WTC11 (cell line): ENCODE data around the gene CDH9. TPM values are rescaled to one million over a fixed set of nuclear protein-coding genes. Genes with fewer than 3 reads are reported as not detected.

Source experiments
- ATAC-seq: fragments of 200-7000 bp; cut with Tn5 transposase; 2 replicates; pipeline ENCODE4 v1.10.0; 2021; ENCODE audit warnings: mild to moderate bottlenecking, moderate library complexity
- CTCF ChIA-PET: fragments of 300-600 bp; sonication (Branson Sonifier 250); formaldehyde crosslinking; loops from one replicate; lab custom pipeline; 2021; ENCODE audit warnings: antibody characterized with exemption; lab: Charles Lee
- POLR2A ChIA-PET: fragments of 350-600 bp; sonication (Branson Sonifier 250); formaldehyde crosslinking; loops from one replicate; lab custom pipeline; 2021; ENCODE audit warnings: antibody characterized with exemption; lab: Charles Lee
- DNase-seq: peaks from one replicate; pipeline ENCODE4 v3.0.0; 2021; ENCODE audit warnings: low spot score
- H3K27ac Mint-ChIP-seq: 2 replicates; pipeline ENCODE4 v1.8.0; 2021; ENCODE audit warnings: mixed read lengths
- H3K27me3 Mint-ChIP-seq: 2 replicates; pipeline ENCODE4 v1.8.0; 2021; ENCODE audit warnings: low read depth, mild to moderate bottlenecking, moderate library complexity, mixed read lengths
- H3K36me3 Mint-ChIP-seq: 2 replicates; pipeline ENCODE4 v1.8.0; 2021; ENCODE audit warnings: mixed read lengths
- H3K4me1 Mint-ChIP-seq: 2 replicates; pipeline ENCODE4 v1.8.0; 2022; ENCODE audit warnings: mixed read lengths
- H3K4me3 Mint-ChIP-seq: 2 replicates; pipeline ENCODE4 v1.8.0; 2021; ENCODE audit warnings: mild to moderate bottlenecking, moderate library complexity, mixed read lengths
- H3K9me3 Mint-ChIP-seq: 2 replicates; pipeline ENCODE4 v1.8.0; 2021; ENCODE audit warnings: mixed read lengths
- CREM ChIP-seq: sonication (generic); formaldehyde crosslinking; IDR thresholded peaks from 2 replicates; pipeline ENCODE4 v1.8.1; 2022; ENCODE audit warnings: mild to moderate bottlenecking, missing genetic modification reagents, moderate library complexity
- GABPB1 ChIP-seq: sonication (generic); formaldehyde crosslinking; IDR thresholded peaks from 2 replicates; pipeline ENCODE4 v1.8.1; 2023; ENCODE audit warnings: mild to moderate bottlenecking, missing genetic modification reagents
- GTF2I ChIP-seq: fragments of 250-450 bp; sonication (Bioruptor Pico); conservative IDR thresholded peaks from 2 replicates; pipeline ENCODE4 v1.4.0; 2021; ENCODE audit warnings: mild to moderate bottlenecking
- JUN ChIP-seq: sonication (generic); formaldehyde crosslinking; IDR thresholded peaks from 2 replicates; pipeline ENCODE4 v1.8.0; 2023; ENCODE audit warnings: mild to moderate bottlenecking, missing genetic modification reagents
- MXD4 ChIP-seq: fragments of 250-450 bp; sonication (Bioruptor Pico); IDR thresholded peaks from 2 replicates; pipeline ENCODE4 v1.8.0; 2021; ENCODE audit warnings: mild to moderate bottlenecking, moderate library complexity, borderline replicate concordance
- MYBL2 ChIP-seq: sonication (generic); formaldehyde crosslinking; IDR thresholded peaks from 2 replicates; pipeline ENCODE4 v1.8.1; 2023; ENCODE audit warnings: mild to moderate bottlenecking, moderate library complexity, missing genetic modification reagents
- NFE2L1 ChIP-seq: sonication (generic); formaldehyde crosslinking; IDR thresholded peaks from 2 replicates; pipeline ENCODE4 v1.8.1; 2023; ENCODE audit warnings: missing genetic modification reagents
- NR1H2 ChIP-seq: sonication (generic); formaldehyde crosslinking; IDR thresholded peaks from 2 replicates; pipeline ENCODE4 v1.9.0; 2021; ENCODE audit warnings: mild to moderate bottlenecking, moderate library complexity, missing genetic modification reagents
- OVOL2 ChIP-seq: fragments of 250-450 bp; sonication (Bioruptor Pico); IDR thresholded peaks from 2 replicates; pipeline ENCODE4 v1.9.0; 2021; ENCODE audit warnings: mild to moderate bottlenecking, borderline replicate concordance
- PRRX2 ChIP-seq: fragments of 250-450 bp; sonication (Bioruptor Pico); IDR thresholded peaks from 2 replicates; pipeline ENCODE4 v1.8.0; 2021; ENCODE audit warnings: mild to moderate bottlenecking
- TEAD4 ChIP-seq: sonication (generic); formaldehyde crosslinking; IDR thresholded peaks from 2 replicates; pipeline ENCODE4 v1.8.0; 2022; ENCODE audit warnings: mild to moderate bottlenecking, missing genetic modification reagents
- ZNF121 ChIP-seq: sonication (generic); formaldehyde crosslinking; IDR thresholded peaks from 2 replicates; pipeline ENCODE4 v1.8.0; 2023; ENCODE audit warnings: missing genetic modification reagents
- ZNF396 ChIP-seq: fragments of 250-450 bp; sonication (Bioruptor Pico); IDR thresholded peaks from 2 replicates; pipeline ENCODE4 v1.8.0; 2021; ENCODE audit warnings: mild to moderate bottlenecking, moderate library complexity, borderline replicate concordance
- ZNF423 ChIP-seq: fragments of 250-450 bp; sonication (Bioruptor Pico); IDR thresholded peaks from 2 replicates; pipeline ENCODE4 v2.1.2; 2022; ENCODE audit warnings: mild to moderate bottlenecking, moderate library complexity
- ZNF671 ChIP-seq: fragments of 250-450 bp; sonication (Bioruptor Pico); IDR thresholded peaks from 2 replicates; pipeline ENCODE4 v1.8.0; 2021; ENCODE audit warnings: mild to moderate bottlenecking
- total RNA-seq: library from RNA; stranded (reverse); gene quantifications from 3 replicates; pipeline ENCODE4 v1.2.3, GENCODE V29; 2021
- TF ChIP-seq, protein P1 (sequence below): sonication (generic); formaldehyde crosslinking; conservative IDR thresholded peaks from 2 replicates; pipeline ENCODE4 v1.8.1; 2023; ENCODE audit warnings: mild to moderate bottlenecking, low read depth, missing genetic modification reagents, moderate library complexity
- TF ChIP-seq, protein P2 (sequence below): fragments of 250-450 bp; sonication (Bioruptor Pico); IDR thresholded peaks from 2 replicates; pipeline ENCODE4 v1.9.0; 2021; ENCODE audit warnings: mild to moderate bottlenecking, borderline replicate concordance
- TF ChIP-seq, protein P3 (sequence below): sonication (generic); formaldehyde crosslinking; IDR thresholded peaks from 2 replicates; pipeline ENCODE4 v1.8.1; 2022; ENCODE audit warnings: mild to moderate bottlenecking, missing genetic modification reagents, moderate library complexity, borderline replicate concordance
- TF ChIP-seq, protein P4 (sequence below): fragments of 250-450 bp; sonication (Bioruptor Pico); IDR thresholded peaks from 2 replicates; pipeline ENCODE4 v2.1.2; 2022; ENCODE audit warnings: mild to moderate bottlenecking, moderate library complexity
- TF ChIP-seq, protein P5 (sequence below): fragments of 250-450 bp; sonication (Bioruptor Pico); IDR thresholded peaks from 2 replicates; pipeline ENCODE4 v1.8.0; 2021; ENCODE audit warnings: mild to moderate bottlenecking
- TF ChIP-seq, protein P6 (sequence below): sonication (generic); formaldehyde crosslinking; IDR thresholded peaks from 2 replicates; pipeline ENCODE4 v1.8.1; 2022; ENCODE audit warnings: low read depth, missing genetic modification reagents, borderline replicate concordance

Gene CDH9
- total RNA-seq, 1 experiment from 2014 or later: 0.48 TPM

DNA sequence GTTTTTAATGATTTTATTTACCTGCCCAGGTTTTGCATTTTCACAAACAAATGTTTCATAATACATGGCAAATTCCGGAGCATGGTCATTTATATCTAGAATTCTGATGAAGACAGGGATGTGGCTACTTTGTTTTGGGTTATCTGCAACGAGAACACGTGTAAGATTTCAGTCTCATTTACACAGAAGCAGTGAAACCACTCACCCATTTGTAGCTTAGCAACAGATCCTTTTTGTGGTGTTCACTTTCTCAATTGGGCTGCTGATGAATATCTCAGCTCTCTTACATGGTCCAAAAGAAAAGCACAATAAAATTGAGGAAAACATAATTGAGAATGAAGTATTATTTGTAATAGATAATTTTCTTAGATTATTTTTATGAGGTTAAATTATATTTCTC, 148.6 kb downstream of the CDH9 start:
- no peaks in the 10 kb centered on the region for H3K36me3 Mint-ChIP-seq
- peaks cover 2% of the 10 kb centered on the region; the same call in 1 of the 2 replicates for H3K9me3 Mint-ChIP-seq
- H3K27me3 Mint-ChIP-seq: no peaks in the 10 kb centered on the region
- 0 out of 2 replicates have a peak, but pooled peaks cover 3% of the 10 kb centered on the region for H3K4me1 Mint-ChIP-seq
- POLR2A ChIA-PET: no interaction called here
- H3K27ac Mint-ChIP-seq: no peak overlapping the region
- CTCF ChIA-PET: no interaction called here
- no peak for ATAC-seq
- no peak for DNase-seq
- TF ChIP-seq MXD4 (no peak), ZNF671 (CRISPR knock-in tag) (no peak), ZNF121 (CRISPR knock-in tag) (no peak), NFE2L1 (CRISPR knock-in tag) (no peak), MYBL2 (CRISPR knock-in tag) (no peak), PRRX2 (CRISPR knock-in tag) (no peak), TEAD4 (CRISPR knock-in tag) (no peak), GABPB1 (CRISPR knock-in tag) (no peak)
- TF ChIP-seq, protein P1, sequence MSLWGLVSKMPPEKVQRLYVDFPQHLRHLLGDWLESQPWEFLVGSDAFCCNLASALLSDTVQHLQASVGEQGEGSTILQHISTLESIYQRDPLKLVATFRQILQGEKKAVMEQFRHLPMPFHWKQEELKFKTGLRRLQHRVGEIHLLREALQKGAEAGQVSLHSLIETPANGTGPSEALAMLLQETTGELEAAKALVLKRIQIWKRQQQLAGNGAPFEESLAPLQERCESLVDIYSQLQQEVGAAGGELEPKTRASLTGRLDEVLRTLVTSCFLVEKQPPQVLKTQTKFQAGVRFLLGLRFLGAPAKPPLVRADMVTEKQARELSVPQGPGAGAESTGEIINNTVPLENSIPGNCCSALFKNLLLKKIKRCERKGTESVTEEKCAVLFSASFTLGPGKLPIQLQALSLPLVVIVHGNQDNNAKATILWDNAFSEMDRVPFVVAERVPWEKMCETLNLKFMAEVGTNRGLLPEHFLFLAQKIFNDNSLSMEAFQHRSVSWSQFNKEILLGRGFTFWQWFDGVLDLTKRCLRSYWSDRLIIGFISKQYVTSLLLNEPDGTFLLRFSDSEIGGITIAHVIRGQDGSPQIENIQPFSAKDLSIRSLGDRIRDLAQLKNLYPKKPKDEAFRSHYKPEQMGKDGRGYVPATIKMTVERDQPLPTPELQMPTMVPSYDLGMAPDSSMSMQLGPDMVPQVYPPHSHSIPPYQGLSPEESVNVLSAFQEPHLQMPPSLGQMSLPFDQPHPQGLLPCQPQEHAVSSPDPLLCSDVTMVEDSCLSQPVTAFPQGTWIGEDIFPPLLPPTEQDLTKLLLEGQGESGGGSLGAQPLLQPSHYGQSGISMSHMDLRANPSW (CRISPR knock-in tag): no peak
- TF ChIP-seq, protein P2, sequence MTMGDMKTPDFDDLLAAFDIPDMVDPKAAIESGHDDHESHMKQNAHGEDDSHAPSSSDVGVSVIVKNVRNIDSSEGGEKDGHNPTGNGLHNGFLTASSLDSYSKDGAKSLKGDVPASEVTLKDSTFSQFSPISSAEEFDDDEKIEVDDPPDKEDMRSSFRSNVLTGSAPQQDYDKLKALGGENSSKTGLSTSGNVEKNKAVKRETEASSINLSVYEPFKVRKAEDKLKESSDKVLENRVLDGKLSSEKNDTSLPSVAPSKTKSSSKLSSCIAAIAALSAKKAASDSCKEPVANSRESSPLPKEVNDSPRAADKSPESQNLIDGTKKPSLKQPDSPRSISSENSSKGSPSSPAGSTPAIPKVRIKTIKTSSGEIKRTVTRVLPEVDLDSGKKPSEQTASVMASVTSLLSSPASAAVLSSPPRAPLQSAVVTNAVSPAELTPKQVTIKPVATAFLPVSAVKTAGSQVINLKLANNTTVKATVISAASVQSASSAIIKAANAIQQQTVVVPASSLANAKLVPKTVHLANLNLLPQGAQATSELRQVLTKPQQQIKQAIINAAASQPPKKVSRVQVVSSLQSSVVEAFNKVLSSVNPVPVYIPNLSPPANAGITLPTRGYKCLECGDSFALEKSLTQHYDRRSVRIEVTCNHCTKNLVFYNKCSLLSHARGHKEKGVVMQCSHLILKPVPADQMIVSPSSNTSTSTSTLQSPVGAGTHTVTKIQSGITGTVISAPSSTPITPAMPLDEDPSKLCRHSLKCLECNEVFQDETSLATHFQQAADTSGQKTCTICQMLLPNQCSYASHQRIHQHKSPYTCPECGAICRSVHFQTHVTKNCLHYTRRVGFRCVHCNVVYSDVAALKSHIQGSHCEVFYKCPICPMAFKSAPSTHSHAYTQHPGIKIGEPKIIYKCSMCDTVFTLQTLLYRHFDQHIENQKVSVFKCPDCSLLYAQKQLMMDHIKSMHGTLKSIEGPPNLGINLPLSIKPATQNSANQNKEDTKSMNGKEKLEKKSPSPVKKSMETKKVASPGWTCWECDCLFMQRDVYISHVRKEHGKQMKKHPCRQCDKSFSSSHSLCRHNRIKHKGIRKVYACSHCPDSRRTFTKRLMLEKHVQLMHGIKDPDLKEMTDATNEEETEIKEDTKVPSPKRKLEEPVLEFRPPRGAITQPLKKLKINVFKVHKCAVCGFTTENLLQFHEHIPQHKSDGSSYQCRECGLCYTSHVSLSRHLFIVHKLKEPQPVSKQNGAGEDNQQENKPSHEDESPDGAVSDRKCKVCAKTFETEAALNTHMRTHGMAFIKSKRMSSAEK: no peak
- TF ChIP-seq, all 79 proteins: peak for 0
- H3K4me3 Mint-ChIP-seq: no peak overlapping the region

DNA sequence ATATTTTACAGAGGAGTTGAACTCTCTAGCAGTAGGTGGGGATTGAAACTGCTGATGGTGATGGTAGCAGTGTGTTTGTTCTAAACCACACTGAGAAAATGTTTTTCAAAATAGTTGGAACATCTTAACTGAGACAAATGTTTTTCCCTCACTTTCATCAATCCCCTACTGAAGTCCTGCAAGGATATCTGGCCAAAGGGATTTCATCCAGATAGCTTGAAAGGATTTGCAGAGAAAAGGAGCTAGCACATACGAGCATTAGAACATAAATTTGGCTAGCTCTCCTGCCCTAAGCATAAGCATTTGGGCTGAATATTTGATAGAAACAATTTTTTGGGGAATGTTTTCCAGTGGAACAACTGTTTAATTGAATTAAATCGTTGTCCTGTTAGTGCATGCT, 153.9 kb downstream of the CDH9 start:
- no peak for ATAC-seq
- ChIA-PET CTCF (no interaction called here), POLR2A (no interaction called here)
- Mint-ChIP-seq H3K9me3 (peaks cover 2% of the 10 kb centered on the region; the same call in 1 of the 2 replicates), H3K4me3 (no peak overlapping the region), H3K36me3 (no peaks in the 10 kb centered on the region), H3K4me1 (no peaks in the 10 kb centered on the region), H3K27ac (no peak overlapping the region), H3K27me3 (no peaks in the 10 kb centered on the region)
- DNase-seq: no peak
- TF ChIP-seq CREM (no peak), JUN (CRISPR knock-in tag) (no peak), ZNF423 (no peak), ZNF121 (CRISPR knock-in tag) (no peak), OVOL2 (CRISPR knock-in tag) (no peak), NR1H2 (CRISPR knock-in tag) (no peak), ZNF396 (no peak), GTF2I (no peak)
- TF ChIP-seq, protein P3, sequence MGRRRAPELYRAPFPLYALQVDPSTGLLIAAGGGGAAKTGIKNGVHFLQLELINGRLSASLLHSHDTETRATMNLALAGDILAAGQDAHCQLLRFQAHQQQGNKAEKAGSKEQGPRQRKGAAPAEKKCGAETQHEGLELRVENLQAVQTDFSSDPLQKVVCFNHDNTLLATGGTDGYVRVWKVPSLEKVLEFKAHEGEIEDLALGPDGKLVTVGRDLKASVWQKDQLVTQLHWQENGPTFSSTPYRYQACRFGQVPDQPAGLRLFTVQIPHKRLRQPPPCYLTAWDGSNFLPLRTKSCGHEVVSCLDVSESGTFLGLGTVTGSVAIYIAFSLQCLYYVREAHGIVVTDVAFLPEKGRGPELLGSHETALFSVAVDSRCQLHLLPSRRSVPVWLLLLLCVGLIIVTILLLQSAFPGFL (CRISPR knock-in tag): no peak
- TF ChIP-seq, protein P4, sequence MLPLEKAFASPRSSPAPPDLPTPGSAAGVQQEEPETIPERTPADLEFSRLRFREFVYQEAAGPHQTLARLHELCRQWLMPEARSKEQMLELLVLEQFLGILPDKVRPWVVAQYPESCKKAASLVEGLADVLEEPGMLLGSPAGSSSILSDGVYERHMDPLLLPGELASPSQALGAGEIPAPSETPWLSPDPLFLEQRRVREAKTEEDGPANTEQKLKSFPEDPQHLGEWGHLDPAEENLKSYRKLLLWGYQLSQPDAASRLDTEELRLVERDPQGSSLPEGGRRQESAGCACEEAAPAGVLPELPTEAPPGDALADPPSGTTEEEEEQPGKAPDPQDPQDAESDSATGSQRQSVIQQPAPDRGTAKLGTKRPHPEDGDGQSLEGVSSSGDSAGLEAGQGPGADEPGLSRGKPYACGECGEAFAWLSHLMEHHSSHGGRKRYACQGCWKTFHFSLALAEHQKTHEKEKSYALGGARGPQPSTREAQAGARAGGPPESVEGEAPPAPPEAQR (CRISPR knock-in tag): no peak
- TF ChIP-seq, protein P5, sequence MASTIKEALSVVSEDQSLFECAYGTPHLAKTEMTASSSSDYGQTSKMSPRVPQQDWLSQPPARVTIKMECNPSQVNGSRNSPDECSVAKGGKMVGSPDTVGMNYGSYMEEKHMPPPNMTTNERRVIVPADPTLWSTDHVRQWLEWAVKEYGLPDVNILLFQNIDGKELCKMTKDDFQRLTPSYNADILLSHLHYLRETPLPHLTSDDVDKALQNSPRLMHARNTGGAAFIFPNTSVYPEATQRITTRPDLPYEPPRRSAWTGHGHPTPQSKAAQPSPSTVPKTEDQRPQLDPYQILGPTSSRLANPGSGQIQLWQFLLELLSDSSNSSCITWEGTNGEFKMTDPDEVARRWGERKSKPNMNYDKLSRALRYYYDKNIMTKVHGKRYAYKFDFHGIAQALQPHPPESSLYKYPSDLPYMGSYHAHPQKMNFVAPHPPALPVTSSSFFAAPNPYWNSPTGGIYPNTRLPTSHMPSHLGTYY (CRISPR knock-in tag): no peak
- TF ChIP-seq, protein P6, sequence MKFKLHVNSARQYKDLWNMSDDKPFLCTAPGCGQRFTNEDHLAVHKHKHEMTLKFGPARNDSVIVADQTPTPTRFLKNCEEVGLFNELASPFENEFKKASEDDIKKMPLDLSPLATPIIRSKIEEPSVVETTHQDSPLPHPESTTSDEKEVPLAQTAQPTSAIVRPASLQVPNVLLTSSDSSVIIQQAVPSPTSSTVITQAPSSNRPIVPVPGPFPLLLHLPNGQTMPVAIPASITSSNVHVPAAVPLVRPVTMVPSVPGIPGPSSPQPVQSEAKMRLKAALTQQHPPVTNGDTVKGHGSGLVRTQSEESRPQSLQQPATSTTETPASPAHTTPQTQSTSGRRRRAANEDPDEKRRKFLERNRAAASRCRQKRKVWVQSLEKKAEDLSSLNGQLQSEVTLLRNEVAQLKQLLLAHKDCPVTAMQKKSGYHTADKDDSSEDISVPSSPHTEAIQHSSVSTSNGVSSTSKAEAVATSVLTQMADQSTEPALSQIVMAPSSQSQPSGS (CRISPR knock-in tag): no peak
